IMR-90 (cell line): ENCODE data around the gene SPESP1. TPM values are rescaled to one million over a fixed set of nuclear protein-coding genes. Genes with fewer than 3 reads are reported as not detected.

Source experiments
- ATAC-seq: fragments of 200-7000 bp; cut with Tn5 transposase; 2 replicates; pipeline ENCODE4 v1.9.1; 2020; ENCODE audit warnings: low read depth, mild to moderate bottlenecking, moderate library complexity
- BruUV-seq: library from RNA; stranded (reverse); fragments of 400-500 nt; replicated peaks from 2 replicates; lab custom pipeline; 2021; lab: Mats Ljungman, UMichigan
- CTCF ChIA-PET: fragments of 300-600 bp; formaldehyde crosslinking; extraction: SDS; loops from one replicate; lab custom pipeline; 2021; ENCODE audit warnings: antibody characterized with exemption; lab: Yijun Ruan, JAX
- POLR2A ChIA-PET: fragments of 300-600 bp; sonication (Branson Sonifier 250); formaldehyde crosslinking; loops from one replicate; lab custom pipeline; 2022; ENCODE audit warnings: antibody characterized with exemption; ENCODE audit not compliant: unreplicated experiment; lab: Charles Lee
- DNase-seq: peaks from one replicate; pipeline ENCODE4 v3.0.0; 2013
- H2AFZ ChIP-seq: replicated peaks from 2 replicates; pipeline ENCODE3; 2013; ENCODE audit warnings: low read length, mild to moderate bottlenecking; ENCODE audit not compliant: poor library complexity
- H2AK5ac ChIP-seq: 2 replicates; pipeline ENCODE4 v1.6.1; 2013; ENCODE audit warnings: low read depth, low read length, inconsistent platforms
- H2AK9ac ChIP-seq: replicated peaks from 2 replicates; pipeline ENCODE3; 2013; ENCODE audit warnings: mild to moderate bottlenecking, low read depth, low read length, moderate library complexity; ENCODE audit not compliant: poor library complexity
- H2BK120ac ChIP-seq: 2 replicates; pipeline ENCODE4 v1.6.1; 2013; ENCODE audit warnings: low read depth, low read length, inconsistent platforms
- H2BK15ac ChIP-seq: 3 replicates; pipeline ENCODE4 v1.6.1; 2013; ENCODE audit warnings: low read depth, low read length, inconsistent platforms
- H2BK20ac ChIP-seq: 2 replicates; pipeline ENCODE4 v1.6.1; 2013; ENCODE audit warnings: low read depth, mild to moderate bottlenecking, inconsistent platforms, low read length, moderate library complexity
- H2BK5ac ChIP-seq: 2 replicates; pipeline ENCODE4 v1.6.1; 2013; ENCODE audit warnings: mild to moderate bottlenecking, low read depth, low read length, inconsistent platforms; ENCODE audit not compliant: poor library complexity, severe bottlenecking
- H3K14ac ChIP-seq: replicated peaks from 2 replicates; pipeline ENCODE4 v1.6.1; 2013; ENCODE audit warnings: low read depth, low read length, inconsistent platforms
- H3K18ac ChIP-seq: 2 replicates; pipeline ENCODE4 v1.6.1; 2013; ENCODE audit warnings: low read depth, low read length, control low read depth
- H3K23ac ChIP-seq: 2 replicates; pipeline ENCODE4 v1.6.1; 2013; ENCODE audit warnings: low read depth, low read length, inconsistent platforms
- H3K27ac ChIP-seq: 2 replicates; pipeline ENCODE4 v1.5.1; 2013; ENCODE audit warnings: mild to moderate bottlenecking, control low read depth, low read length; ENCODE audit not compliant: insufficient read depth
- H3K27me3 ChIP-seq: 2 replicates; pipeline ENCODE4 v1.6.1; 2013; ENCODE audit warnings: low read length; ENCODE audit not compliant: control insufficient read depth, insufficient read depth
- H3K36me3 ChIP-seq: 2 replicates; pipeline ENCODE4 v1.6.1; 2013; ENCODE audit warnings: low read length, mixed read lengths; ENCODE audit not compliant: control insufficient read depth, insufficient read depth
- H3K4ac ChIP-seq: 2 replicates; pipeline ENCODE4 v1.6.1; 2013; ENCODE audit warnings: low read depth, low read length, inconsistent platforms
- H3K4me1 ChIP-seq: 2 replicates; pipeline ENCODE4 v1.6.1; 2013; ENCODE audit warnings: low read length, mixed read lengths; ENCODE audit not compliant: control insufficient read depth, insufficient read depth
- H3K4me2 ChIP-seq: 2 replicates; pipeline ENCODE4 v1.6.1; 2013; ENCODE audit warnings: low read depth, mild to moderate bottlenecking, control low read depth, low read length, moderate library complexity
- H3K4me3 ChIP-seq: 2 replicates; pipeline ENCODE4 v1.5.1; 2013; ENCODE audit warnings: low read depth, mild to moderate bottlenecking, control low read depth, low read length, moderate library complexity; ENCODE audit not compliant: insufficient read depth
- H3K56ac ChIP-seq: 2 replicates; pipeline ENCODE4 v1.6.1; 2013; ENCODE audit warnings: low read length, inconsistent platforms; ENCODE audit not compliant: insufficient read depth; ENCODE audit errors: extremely low read depth
- H3K79me1 ChIP-seq, 2 experiments: 2 replicates each; pipeline ENCODE4 v1.6.1; 2013; ENCODE audit warnings: low read length in 2 of 2, inconsistent platforms in 1 of 2, low read depth in 1 of 2
- H3K9ac ChIP-seq: 2 replicates; pipeline ENCODE4 v1.6.1; 2013; ENCODE audit warnings: low read depth, low read length, control low read depth
- H3K9me1 ChIP-seq: 2 replicates; pipeline ENCODE4 v1.6.1; 2013; ENCODE audit warnings: low read length, inconsistent platforms; ENCODE audit not compliant: insufficient read depth
- H3K9me3 ChIP-seq: 2 replicates; pipeline ENCODE4 v1.6.1; 2013; ENCODE audit warnings: low read length; ENCODE audit not compliant: control insufficient read depth, insufficient read depth
- H4K20me1 ChIP-seq: 2 replicates; pipeline ENCODE4 v1.6.1; 2013; ENCODE audit warnings: low read length, inconsistent platforms; ENCODE audit not compliant: insufficient read depth
- H4K5ac ChIP-seq: 2 replicates; pipeline ENCODE4 v1.6.1; 2013; ENCODE audit warnings: mild to moderate bottlenecking, low read depth, low read length, control low read depth
- H4K8ac ChIP-seq, 2 experiments: 2 replicates each; pipeline ENCODE4 v1.6.1; 2013; ENCODE audit warnings: low read depth in 2 of 2, low read length in 2 of 2, control low read depth in 1 of 2, inconsistent platforms in 1 of 2
- H4K91ac ChIP-seq: 2 replicates; pipeline ENCODE4 v1.6.1; 2013; ENCODE audit warnings: low read depth, low read length, inconsistent platforms; ENCODE audit not compliant: insufficient read depth
- BHLHE40 ChIP-seq: fragments of 150-350 bp; IDR thresholded peaks from 2 replicates; pipeline ENCODE4 v1.6.1; 2016; ENCODE audit warnings: mild to moderate bottlenecking, low read depth, low read length
- CEBPB ChIP-seq: IDR thresholded peaks from 2 replicates; pipeline ENCODE4 v1.6.1; 2012; ENCODE audit warnings: low read depth, low read length, improper control_type of control experiment
- CTCF ChIP-seq: conservative IDR thresholded peaks from 2 replicates; pipeline ENCODE4 v1.5.1; 2012; ENCODE audit warnings: mild to moderate bottlenecking, low read depth, low read length, improper control_type of control experiment
- WGBS, 2 experiments: methylation state at CpG; one replicate each; pipeline versions ENCODE4 v1.1.5 to v1.1.7; 2013; ENCODE audit warnings: missing lambda C conversion rate in 2 of 2; ENCODE audit not compliant: insufficient read length in 1 of 2; ENCODE audit errors: extremely low coverage in 2 of 2; 5-methylcytosine and 5-hydroxymethylcytosine counted together
- dilution Hi-C: fragments of 300-500 bp; cut with HindIII; formaldehyde crosslinking; loops from one replicate; pipeline ENCODE4 v1.14.3; 2018; ENCODE audit warnings: low sequenced_read_pairs; ENCODE audit not compliant: unreplicated experiment
- in situ Hi-C: fragments of 300-500 bp; cut with MboI; formaldehyde crosslinking; loops from 3 replicates; pipeline ENCODE4 v1.14.3; 2019; ENCODE audit warnings: low sequenced_read_pairs, inconsistent platforms, mixed read lengths
- intact Hi-C: fragments of 100-400 bp; cut with micrococcal nuclease; formaldehyde crosslinking; loops from 2 replicates; pipeline ENCODE4 v1.10.0; 2022
- polyA plus RNA-seq, 3 experiments: library from polyadenylated mRNA; depleted of rRNA; stranded (reverse); fragments of >200 nt; gene quantifications; 2 replicates each; pipeline ENCODE4 v1.2.3, GENCODE V29; 2012; ENCODE audit warnings: low replicate concordance in 1 of 3
- total RNA-seq: library from RNA; depleted of rRNA; stranded (reverse); fragments of >200 nt; gene quantifications from 2 replicates; pipeline ENCODE4 v1.2.3, GENCODE V29; 2012

The SPESP1 gene
- total and polyA plus RNA-seq, 2 of the 4 experiments (the other 2 are of a cell fraction), result 2.9 to 3.0 TPM

- Histone ChIP-seq H3K56ac (no peak overlapping the region), H3K27ac (no peak overlapping the region), H3K79me1 (no peaks in the 10 kb centered on the region), H4K91ac (no peak overlapping the region), H4K20me1 (no peaks in the 10 kb centered on the region), H3K14ac (no peak overlapping the region), H3K4me3 (no peak overlapping the region), H2BK20ac (no peak overlapping the region), H4K8ac (no peak overlapping the region), H3K18ac (no peak overlapping the region), H3K36me3 (no peaks in the 10 kb centered on the region), H3K4me2 (peak overlapping the region; percentile 83), H2AK5ac (no peak overlapping the region), H4K5ac (no peak overlapping the region), H3K9me1 (no peaks in the 10 kb centered on the region), H2AK9ac (no peak overlapping the region), H3K23ac (no peak overlapping the region), H3K9ac (no peak overlapping the region), H3K4me1 (no peaks in the 10 kb centered on the region), H2AFZ (no peak overlapping the region), H2BK5ac (no peak overlapping the region), H2BK120ac (no peak overlapping the region), H3K9me3 (no peaks in the 10 kb centered on the region), H2BK15ac (no peak overlapping the region), H3K4ac (no peak overlapping the region), H3K27me3 (peaks cover 27% of the 10 kb centered on the region)
- dilution Hi-C loops (no loop called here), in situ Hi-C loops (no loop called here), intact Hi-C loops (no loop called here)
- ATAC-seq (peak; percentile 77), DNase-seq (peak; percentile 25)
- ChIA-PET POLR2A (no interaction called here), CTCF (interaction anchor here (1.1 kb wide), 1 partner anchor 331 kb away, joined by 3 read pairs; no protein-coding TSS in a partner anchor)
- no TSS peak for BruUV-seq
- WGBS, 2 experiments, result 0% methylated on average over 1 of the region's 6 CpGs; no CpG with 5 or more reads in 1 of the 2 experiments
- TF ChIP-seq BHLHE40, result no peak
- TF ChIP-seq CEBPB, result peak; percentile 84
- TF ChIP-seq CTCF, result no peak
Measured at GRCh38 chr15:68885070-68885469, 45.3 kb upstream of the SPESP1 start.
